WI38 (cell line): Measurements from ENCODE around the gene TMEM158.

Experiments used
- H3K4me3 ChIP-seq: 2 replicates; pipeline ENCODE4 v1.5.1; 2011; ENCODE audit warnings: low read depth, mild to moderate bottlenecking, control low read depth, low read length
- TF ChIP-seq, protein P1 (sequence below): IDR thresholded peaks from 2 replicates; pipeline ENCODE4 v1.5.1; 2012; ENCODE audit warnings: low read depth, mild to moderate bottlenecking, control low read depth, low read length

The TMEM158 gene

DNA sequence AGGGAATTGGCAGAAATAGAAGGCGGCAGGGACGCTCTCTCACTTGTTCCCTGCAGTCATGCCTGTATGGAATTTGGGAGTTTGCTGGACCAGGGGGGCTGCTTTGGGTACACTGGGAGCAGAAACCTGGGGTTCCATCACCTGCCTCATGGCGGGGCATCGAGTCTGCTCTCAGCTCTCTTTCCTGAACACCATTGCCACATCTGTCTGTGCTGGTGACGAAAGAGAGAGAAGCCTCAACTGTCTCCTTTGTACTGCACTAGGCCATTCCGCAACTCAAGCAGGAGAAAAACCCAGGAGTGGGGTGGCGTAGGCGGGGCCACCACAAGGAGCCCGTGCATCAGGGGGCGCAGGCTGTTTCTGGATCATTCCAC lies 14.0 kb downstream of the TMEM158 start:
- no peak overlapping the region for H3K4me3 ChIP-seq
- TF ChIP-seq, protein P1, sequence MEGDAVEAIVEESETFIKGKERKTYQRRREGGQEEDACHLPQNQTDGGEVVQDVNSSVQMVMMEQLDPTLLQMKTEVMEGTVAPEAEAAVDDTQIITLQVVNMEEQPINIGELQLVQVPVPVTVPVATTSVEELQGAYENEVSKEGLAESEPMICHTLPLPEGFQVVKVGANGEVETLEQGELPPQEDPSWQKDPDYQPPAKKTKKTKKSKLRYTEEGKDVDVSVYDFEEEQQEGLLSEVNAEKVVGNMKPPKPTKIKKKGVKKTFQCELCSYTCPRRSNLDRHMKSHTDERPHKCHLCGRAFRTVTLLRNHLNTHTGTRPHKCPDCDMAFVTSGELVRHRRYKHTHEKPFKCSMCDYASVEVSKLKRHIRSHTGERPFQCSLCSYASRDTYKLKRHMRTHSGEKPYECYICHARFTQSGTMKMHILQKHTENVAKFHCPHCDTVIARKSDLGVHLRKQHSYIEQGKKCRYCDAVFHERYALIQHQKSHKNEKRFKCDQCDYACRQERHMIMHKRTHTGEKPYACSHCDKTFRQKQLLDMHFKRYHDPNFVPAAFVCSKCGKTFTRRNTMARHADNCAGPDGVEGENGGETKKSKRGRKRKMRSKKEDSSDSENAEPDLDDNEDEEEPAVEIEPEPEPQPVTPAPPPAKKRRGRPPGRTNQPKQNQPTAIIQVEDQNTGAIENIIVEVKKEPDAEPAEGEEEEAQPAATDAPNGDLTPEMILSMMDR = no peak

DNA sequence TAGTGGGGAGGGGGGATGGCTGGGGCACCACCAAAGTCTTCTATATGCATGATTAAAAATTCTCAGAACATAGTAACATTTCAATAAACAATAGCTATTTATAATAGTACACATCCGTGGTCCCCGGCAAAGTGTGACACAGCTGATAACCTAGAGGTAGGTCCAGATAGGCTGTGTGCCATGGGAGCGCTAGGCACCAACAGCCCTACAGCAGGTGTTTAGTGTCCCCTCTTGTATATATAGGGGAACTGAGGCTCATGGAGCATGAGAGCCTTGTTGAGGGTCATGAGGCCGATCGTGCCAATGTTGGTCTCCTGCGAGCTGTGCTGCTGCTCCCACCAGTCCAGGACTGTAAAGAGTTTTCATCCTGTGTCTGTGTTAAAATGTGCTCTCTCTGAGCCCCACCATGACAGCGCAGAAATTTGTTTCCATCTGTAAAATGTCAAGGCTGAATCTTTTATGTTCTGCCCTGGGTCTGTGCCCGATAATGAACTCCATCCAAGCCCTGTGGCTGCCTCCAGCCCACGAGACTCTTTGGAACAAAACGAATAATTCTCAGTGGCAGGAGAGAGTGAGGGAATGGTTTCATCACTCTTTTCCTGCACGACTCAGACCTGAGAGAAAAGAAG lies 14.5 kb downstream of the TMEM158 start:
- TF ChIP-seq, protein P1 = no peak
- no peak overlapping the region for H3K4me3 ChIP-seq

DNA sequence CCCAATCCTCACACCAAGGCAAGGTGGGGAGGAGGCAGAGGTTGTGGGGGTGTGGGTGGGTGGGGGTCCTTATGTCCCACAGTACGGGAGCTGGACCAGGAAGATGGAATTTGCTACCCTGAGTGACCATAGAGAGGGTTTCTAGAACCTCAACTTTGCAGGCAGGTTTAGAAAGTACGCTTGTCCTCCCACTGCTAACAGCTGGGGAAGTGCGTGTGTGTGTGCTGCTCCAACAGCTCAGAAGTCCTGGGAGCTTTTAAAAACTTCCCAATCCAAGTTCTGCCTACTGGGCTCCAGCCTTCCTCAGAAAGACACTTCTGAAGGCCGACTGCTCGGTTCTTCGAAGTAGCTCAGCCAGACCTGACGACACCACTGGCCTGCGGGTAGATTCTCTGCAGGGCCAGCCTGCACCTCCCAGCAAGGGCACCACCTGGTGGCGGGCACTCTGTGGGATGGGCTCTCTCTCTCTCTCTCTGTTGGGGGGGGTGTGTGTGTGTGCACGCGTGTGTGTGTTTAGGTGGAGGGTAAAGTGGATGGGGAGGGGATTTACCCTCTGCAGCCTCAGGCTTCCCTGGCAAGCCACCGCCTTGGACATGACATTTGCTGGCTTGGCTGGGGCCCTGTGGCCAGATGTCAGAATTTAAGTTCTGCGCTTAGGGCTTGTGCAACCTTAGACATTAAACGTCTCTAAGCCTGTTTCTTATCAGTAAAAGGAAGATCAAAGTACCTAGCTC lies 15.6 kb downstream of the TMEM158 start:
- no peak overlapping the region for H3K4me3 ChIP-seq
- TF ChIP-seq, protein P1 = peak; percentile 84

DNA sequence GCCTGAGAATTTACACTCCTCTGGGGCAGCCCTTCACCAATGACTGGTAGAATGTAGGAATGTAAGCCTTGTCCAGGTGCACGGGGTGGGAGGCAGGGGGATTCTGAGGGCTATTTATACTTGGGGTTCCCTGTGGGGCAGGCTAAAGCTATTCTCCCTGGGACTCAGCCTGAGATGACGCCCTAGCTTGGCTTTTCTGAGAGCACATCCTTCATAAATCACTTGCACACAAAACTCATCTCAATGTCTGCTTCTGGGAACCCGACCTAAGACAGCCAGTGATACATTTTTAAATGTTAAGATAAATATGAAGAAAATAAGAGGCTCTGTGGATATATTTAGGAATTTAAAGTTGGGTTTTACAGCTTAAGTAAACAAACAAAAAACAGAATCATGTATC lies 16.6 kb downstream of the TMEM158 start:
- H3K4me3 ChIP-seq = no peak overlapping the region
- TF ChIP-seq, protein P1 = no peak

DNA sequence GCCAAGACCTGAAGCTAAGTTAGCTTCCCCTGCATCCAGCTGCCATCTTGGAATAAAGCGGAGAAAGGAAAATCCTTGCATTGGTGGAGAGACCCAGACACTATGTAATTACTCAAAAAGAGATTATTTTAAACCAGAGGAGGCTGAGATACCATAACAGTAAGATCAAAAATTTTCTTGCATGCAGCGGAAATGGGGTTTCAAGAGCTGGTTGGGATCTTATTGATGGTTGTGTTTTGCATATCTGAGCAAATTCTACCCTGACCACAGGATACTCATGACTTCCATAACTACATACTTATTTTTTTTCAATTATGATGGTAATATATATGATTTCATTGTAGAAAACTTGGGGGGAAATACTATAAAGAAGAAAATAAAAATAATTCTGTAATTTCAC lies 17.5 kb downstream of the TMEM158 start:
- H3K4me3 ChIP-seq = no peak overlapping the region
- TF ChIP-seq, protein P1 = no peak

DNA sequence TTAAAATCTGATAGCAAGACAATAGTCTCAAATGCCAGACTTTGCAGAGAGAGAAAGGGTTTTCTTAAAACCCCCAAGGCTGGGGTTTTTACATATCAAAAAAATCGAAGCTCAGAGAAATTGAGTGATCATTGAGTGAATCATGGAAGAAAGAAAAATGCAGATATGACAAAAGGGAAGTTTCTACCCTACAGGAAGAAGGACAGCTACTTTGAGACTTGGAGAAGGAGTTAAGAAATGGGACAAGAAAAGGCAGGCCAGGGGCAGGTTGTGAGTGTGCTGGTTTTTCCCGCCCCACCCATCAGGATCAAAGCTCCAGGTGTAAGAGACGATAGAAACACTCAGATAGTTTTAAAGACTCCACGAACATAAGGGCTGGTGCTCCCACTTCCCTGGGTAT lies 18.6 kb downstream of the TMEM158 start:
- TF ChIP-seq, protein P1 = no peak
- no peak overlapping the region for H3K4me3 ChIP-seq

DNA sequence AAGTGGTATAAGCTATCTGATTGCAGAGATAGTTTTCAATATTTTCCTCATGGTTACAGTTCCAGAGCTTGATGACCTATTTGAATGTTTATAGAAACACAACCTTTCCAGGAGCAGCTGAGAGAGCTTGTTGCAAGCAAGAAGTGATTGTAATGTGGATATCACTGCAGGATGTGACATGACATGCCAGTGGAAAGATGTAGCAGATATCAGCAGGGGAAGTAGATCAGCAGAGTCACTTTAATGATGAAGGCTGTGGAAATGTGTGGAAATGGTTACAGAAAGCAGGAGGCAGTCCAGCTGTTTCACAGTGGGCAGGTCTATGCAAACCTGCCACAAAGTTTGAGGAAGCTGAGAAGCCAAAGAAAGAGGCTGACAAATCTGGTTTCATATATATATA lies 21.0 kb downstream of the TMEM158 start:
- no peak overlapping the region for H3K4me3 ChIP-seq
- TF ChIP-seq, protein P1 = no peak
